Heart left ventricle (tissue), 16 donors: ENCODE measurements around the gene RGS6. TPM values are rescaled to one million over a fixed set of nuclear protein-coding genes. Genes with fewer than 3 reads are reported as not detected.
A peak's percentile ranks its signal among the peaks of the same experiment; 100 is the strongest.

Source experiments
- ATAC-seq, 4 donors: fragments of 200-7000 bp; cut with Tn5 transposase; one replicate each; pipeline ENCODE4 v1.9.1; 2020 to 2022; ENCODE audit warnings: moderate library complexity in 4 of 4, mild to moderate bottlenecking in 3 of 4, moderate number of reproducible peaks in 1 of 4
- DNase-seq, 5 donors: peaks; one replicate each; pipeline ENCODE4 v3.0.0-alpha.2; 2020
- H3K27ac ChIP-seq, 12 donors: fragments of 200-600 bp; sonication (generic) in 4 of 12; one replicate each; pipeline versions ENCODE4 v1.5.0 to v1.8.0; 2016 to 2022; ENCODE audit warnings: mild to moderate bottlenecking in 2 of 12
- H3K27me3 ChIP-seq, 9 donors: fragments of 200-600 bp; sonication (generic) in 2 of 9; one replicate each; pipeline versions ENCODE4 v1.5.1 to v1.8.0; 2016 to 2022; ENCODE audit warnings: mild to moderate bottlenecking in 3 of 9
- H3K36me3 ChIP-seq, 9 donors: fragments of 200-600 bp; sonication (generic) in 2 of 9; one replicate each; pipeline versions ENCODE4 v1.5.0 to v1.8.0; 2018 to 2022; ENCODE audit warnings: mild to moderate bottlenecking in 2 of 9
- H3K4me1 ChIP-seq, 12 donors: fragments of 200-600 bp; sonication (generic) in 4 of 12; one replicate each; pipeline versions ENCODE4 v1.5.0 to v1.8.0; 2016 to 2022; ENCODE audit warnings: mild to moderate bottlenecking in 3 of 12
- H3K4me3 ChIP-seq, 12 donors: fragments of 200-600 bp; sonication (generic) in 4 of 12; one replicate each; pipeline versions ENCODE4 v1.5.0 to v1.8.0; 2017 to 2022; ENCODE audit warnings: mild to moderate bottlenecking in 9 of 12, moderate library complexity in 4 of 12
- H3K9me3 ChIP-seq, 12 donors: fragments of 200-600 bp; sonication (generic) in 4 of 12; one replicate each; pipeline versions ENCODE4 v1.5.0 to v1.8.0; 2016 to 2022; ENCODE audit warnings: mild to moderate bottlenecking in 1 of 12
- POLR2A ChIP-seq, 2 donors: fragments of 450-650 bp; IDR thresholded peaks; one replicate each; pipeline ENCODE4 v1.6.1; 2017; ENCODE audit warnings: antibody characterized with exemption in 2 of 2, mild to moderate bottlenecking in 2 of 2, moderate library complexity in 2 of 2
- WGBS, 4 donors: extraction: QIAGEN DNeasy Blood & Tissue Kit in 2 of 4; methylation state at CpG; one replicate each; pipeline versions ENCODE4 v1.1.5 to v1.1.7; 2013 to 2018; 5-methylcytosine and 5-hydroxymethylcytosine counted together
- intact Hi-C, 10 donors: fragments of 100-400 bp; cut with DNase I; formaldehyde crosslinking; loops; one replicate each; pipeline versions ENCODE4 v1.11.1 to v1.14.2; 2022
- polyA plus RNA-seq, 2 donors: library from polyadenylated mRNA; stranded (reverse); fragments of 200-250 nt; gene quantifications; one replicate each; pipeline ENCODE4 v1.2.3, GENCODE V29; 2013
- total RNA-seq, 9 donors: library from RNA; depleted of rRNA in 2 of 9; stranded (reverse); fragments of >200 nt in 2 of 9; fragmentation: NEBNext Ultra II Directional in 3 of 9; extraction: Animal tissue kit (Norgen Biotek cat#: 25700) in 3 of 9; gene quantifications; one replicate each; pipeline versions ENCODE4 v1.1.0 to v1.2.4, GENCODE V29; 2016 to 2023
- TF ChIP-seq, protein P1 (sequence below), 12 donors: fragments of 200-600 bp; sonication (generic) in 4 of 12; IDR thresholded peaks; one replicate each; pipeline versions ENCODE4 v1.5.0 to v1.8.0; 2018 to 2022; ENCODE audit warnings: antibody characterized with exemption in 12 of 12, mild to moderate bottlenecking in 5 of 12
- donor health status: ischemic (EF 13 %, LVEDD 7.1; RV severe dilation, severe dysfunction).
- donor health status: healthy with polysubstance abuse.
- donor health status: DM: no; HTN: yes; CAD: no.
- donor health status: DM: no; HTN: no; CAD: no.
- donor health status: ischemic (EF 25% LVEDD 6.9; RV normal size, moderate dysfunction).
- donor health status: ischemic (EF 25% LVEDD 5.7; RV mildly dilated, moderate dysfunction).
- donor health status: healthy.
- donor health status: DM: yes; HTN: yes; CAD: no.
- donor health status: ischemic (EF 35%, LVEDD 5.7; RV mildly dilated, moderate dysfunction).
- donor health status: nonischemic (EF 11% LVEDD 7.7; RV severe dilation, severe dysfunction).
- donor health status: DM: yes; HTN: yes; CAD: no.
- donor health status: PGD.
- donor health status: ischemic (EF 29% LVEDD 5.4; RV normal size, mild dysfunction).
- donor health status: nonischemic (EF 23%, LVEDD 6.1; RV moderate dilation, normal function).

RGS6 gene
- total and polyA plus RNA-seq, 11 donors: 1.3 to 25.4 (median 15.1) TPM

DNA sequence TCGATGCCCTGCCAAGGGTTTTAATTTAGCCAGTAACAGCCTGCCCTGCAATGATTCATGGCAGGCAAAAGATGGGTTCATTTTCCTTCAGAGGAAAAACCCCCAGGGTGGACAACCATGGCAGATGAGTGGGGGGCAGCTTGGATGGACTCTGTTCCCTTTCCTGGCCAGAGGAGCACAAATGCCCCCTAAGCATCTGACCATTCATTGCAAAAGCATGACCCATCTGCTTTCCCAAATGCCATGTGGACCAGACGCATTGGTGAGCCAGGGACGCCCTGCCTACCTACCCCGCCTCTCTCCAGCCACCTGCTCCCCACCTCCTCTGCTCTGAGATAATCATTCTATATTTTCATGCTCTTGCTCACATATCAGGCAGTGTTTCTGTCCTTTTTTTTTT is 679.8 kb downstream of the RGS6 start:
- intact Hi-C loops: loop anchor here in 3 of 10 donors (10.0 kb wide), 3 partner anchors 213 to 293 kb away; partner anchors contain the start of gene DPF3 (in 1 of the 3)
- no peak for DNase-seq

DNA sequence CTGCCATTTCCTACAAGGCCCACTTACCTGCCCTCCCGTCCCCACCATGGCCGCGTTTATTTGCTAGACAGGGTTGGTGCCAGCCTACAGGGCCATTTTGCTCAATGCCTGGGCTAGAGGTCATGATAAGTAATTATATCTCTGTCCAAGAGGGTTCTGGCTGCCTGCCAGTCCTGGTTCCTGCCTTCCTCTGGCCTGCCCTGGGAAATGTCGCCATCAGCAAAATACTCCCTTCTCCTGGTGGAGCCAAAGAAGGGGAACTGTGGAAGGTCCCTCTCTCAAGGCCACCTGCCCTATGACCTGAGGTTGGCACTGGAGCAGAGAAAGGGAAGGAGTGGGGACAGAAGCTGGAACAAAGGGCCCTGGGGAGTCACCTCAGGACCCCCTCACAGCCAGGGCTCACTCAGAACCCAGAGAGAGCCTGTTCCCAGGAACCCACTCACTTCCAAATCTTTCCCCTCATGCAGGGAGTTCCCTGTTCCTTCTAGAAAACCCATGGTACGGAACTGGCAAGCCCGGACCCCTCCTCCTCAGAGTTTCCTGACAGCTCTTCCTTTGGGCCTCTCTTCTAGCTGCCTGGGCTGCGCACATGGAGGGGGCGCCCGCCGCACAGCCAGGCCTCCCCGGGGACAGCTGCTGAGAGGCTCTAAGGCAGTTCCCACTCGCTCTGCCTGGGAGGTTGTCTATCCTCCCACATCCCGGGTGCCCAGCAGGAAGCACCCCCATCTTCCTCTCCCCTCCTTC is 681.2 kb downstream of the RGS6 start:
- peak overlapping the region; percentile 44 to 90 (median 74) for H3K27ac ChIP-seq
- 27 to 46% (median 35%) methylated on average over 8 to 13 of the region's 13 CpGs for WGBS, 4 donors

More for the DNA sequence above, 679.8 kb downstream of the RGS6 start:
- Histone ChIP-seq H3K27me3 (no peaks in the 10 kb centered on the region), H3K9me3 (no peaks in the 10 kb centered on the region), H3K4me1 (peaks cover 4 to 58% (median 44%) of the 10 kb centered on the region in 12 donors), H3K4me3 (no peak overlapping the region), H3K36me3 (no peaks in the 10 kb centered on the region), H3K27ac (no peak overlapping the region)
- ATAC-seq: no peak
- 93 to 98% (median 95%) methylated on average over 4 of the region's 4 CpGs for WGBS, 4 donors
- no peak for TF ChIP-seq POLR2A (IDR thresholded peaks at IDR 0.05)
- TF ChIP-seq, protein P1, sequence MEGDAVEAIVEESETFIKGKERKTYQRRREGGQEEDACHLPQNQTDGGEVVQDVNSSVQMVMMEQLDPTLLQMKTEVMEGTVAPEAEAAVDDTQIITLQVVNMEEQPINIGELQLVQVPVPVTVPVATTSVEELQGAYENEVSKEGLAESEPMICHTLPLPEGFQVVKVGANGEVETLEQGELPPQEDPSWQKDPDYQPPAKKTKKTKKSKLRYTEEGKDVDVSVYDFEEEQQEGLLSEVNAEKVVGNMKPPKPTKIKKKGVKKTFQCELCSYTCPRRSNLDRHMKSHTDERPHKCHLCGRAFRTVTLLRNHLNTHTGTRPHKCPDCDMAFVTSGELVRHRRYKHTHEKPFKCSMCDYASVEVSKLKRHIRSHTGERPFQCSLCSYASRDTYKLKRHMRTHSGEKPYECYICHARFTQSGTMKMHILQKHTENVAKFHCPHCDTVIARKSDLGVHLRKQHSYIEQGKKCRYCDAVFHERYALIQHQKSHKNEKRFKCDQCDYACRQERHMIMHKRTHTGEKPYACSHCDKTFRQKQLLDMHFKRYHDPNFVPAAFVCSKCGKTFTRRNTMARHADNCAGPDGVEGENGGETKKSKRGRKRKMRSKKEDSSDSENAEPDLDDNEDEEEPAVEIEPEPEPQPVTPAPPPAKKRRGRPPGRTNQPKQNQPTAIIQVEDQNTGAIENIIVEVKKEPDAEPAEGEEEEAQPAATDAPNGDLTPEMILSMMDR (IDR thresholded peaks at IDR 0.05): no peak

DNA sequence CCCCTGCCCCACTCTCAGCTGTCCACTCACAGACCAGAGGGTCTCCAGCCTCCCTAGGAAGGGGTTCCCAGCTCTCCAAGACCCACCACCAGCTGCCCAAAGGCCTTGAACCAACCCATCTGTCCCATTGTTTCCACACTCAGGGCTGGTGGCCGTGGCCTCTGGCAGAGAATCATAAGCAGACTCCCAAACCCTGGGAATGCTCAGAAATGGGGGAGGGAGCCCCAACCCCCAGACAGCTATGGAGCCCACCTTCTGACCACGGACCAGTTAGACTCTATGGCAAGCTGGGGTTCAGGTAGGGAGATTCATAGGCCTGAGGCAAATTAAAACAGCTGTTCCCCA is 681.7 kb downstream of the RGS6 start:
- no peaks in the 10 kb centered on the region for H3K36me3 ChIP-seq
- H3K27me3 ChIP-seq: no peaks in the 10 kb centered on the region
- no peak overlapping the region for H3K4me3 ChIP-seq
- 77 to 83% (median 80%) methylated on average over 2 of the region's 2 CpGs for WGBS, 4 donors
- TF ChIP-seq, protein P1 (IDR thresholded peaks at IDR 0.05): no peak
- TF ChIP-seq POLR2A (IDR thresholded peaks at IDR 0.05): no peak
- H3K4me1 ChIP-seq: peaks cover 5 to 77% (median 58%) of the 10 kb centered on the region in 12 donors
- ATAC-seq (no peak), DNase-seq (no peak)
- intact Hi-C loops: loop anchor here in 3 of 10 donors (10.0 kb wide), 3 partner anchors 211 to 291 kb away; partner anchors contain the start of gene DPF3 (in 1 of the 3)
- peak overlapping the region; percentile 44 to 90 (median 74) for H3K27ac ChIP-seq
- no peaks in the 10 kb centered on the region for H3K9me3 ChIP-seq

More for the DNA sequence above, 681.2 kb downstream of the RGS6 start:
- Histone ChIP-seq H3K36me3 (no peaks in the 10 kb centered on the region), H3K27me3 (no peaks in the 10 kb centered on the region), H3K4me3 (no peak overlapping the region), H3K9me3 (no peaks in the 10 kb centered on the region), H3K4me1 (peaks cover 5 to 72% (median 55%) of the 10 kb centered on the region in 12 donors)
- ATAC-seq (peak; percentile 56 to 76 (median 70)), DNase-seq (peak; percentile 82 to 93 (median 89))
- intact Hi-C loops: loop anchor here in 3 of 10 donors (10.0 kb wide), 3 partner anchors 211 to 291 kb away; partner anchors contain the start of gene DPF3 (in 1 of the 3)
- TF ChIP-seq POLR2A (IDR thresholded peaks at IDR 0.05): no peak
- TF ChIP-seq, protein P1 (IDR thresholded peaks at IDR 0.05): peak in 1 of 12 donors; percentile 6

DNA sequence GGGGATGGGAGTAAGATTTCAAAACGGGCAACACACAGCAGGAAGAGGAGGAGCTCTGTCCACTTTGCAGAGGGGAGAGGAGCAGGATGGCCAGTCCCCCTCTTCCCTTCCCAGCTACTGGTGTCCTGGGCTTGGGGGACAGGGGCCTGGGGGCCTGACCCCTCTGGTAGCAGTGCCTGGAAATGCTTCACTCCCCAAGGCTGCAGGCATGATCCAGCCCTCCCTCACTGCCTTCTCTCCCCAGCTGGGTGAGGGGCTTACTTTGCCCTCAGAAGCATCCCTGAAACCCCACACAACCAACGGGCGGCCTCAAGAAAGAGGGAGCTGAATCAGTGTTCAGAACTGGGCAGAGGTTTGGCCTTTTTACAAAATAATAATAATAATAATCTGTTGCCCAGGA is 682.1 kb downstream of the RGS6 start:
- Histone ChIP-seq H3K4me1 (peaks cover 5 to 81% (median 61%) of the 10 kb centered on the region in 12 donors), H3K27ac (peak overlapping the region in 10 of 12 donors; percentile 51 to 90 (median 83)), H3K36me3 (no peaks in the 10 kb centered on the region), H3K27me3 (no peaks in the 10 kb centered on the region), H3K9me3 (no peaks in the 10 kb centered on the region), H3K4me3 (no peak overlapping the region)
- ATAC-seq (no peak), DNase-seq (no peak)
- TF ChIP-seq, protein P1 (IDR thresholded peaks at IDR 0.05): no peak
- no peak for TF ChIP-seq POLR2A (IDR thresholded peaks at IDR 0.05)
- intact Hi-C loops: loop anchor here in 3 of 10 donors (10.0 kb wide), 3 partner anchors 210 to 290 kb away; partner anchors contain the start of gene DPF3 (in 1 of the 3)
- 80 to 87% (median 84%) methylated on average over 3 of the region's 3 CpGs for WGBS, 4 donors
